NCI-H345 (cell line): ENCODE data around the gene RPS29.
"Not testable (repeated sequence)": the region's sequence is repeated elsewhere in the genome, so short reads cannot be mapped to it uniquely, and the experiment has no call there.

Experiments
- DNase-seq: peaks from one replicate; lab custom pipeline; 2025; lab: John Stamatoyannopoulos, UW

The RPS29 gene

GRCh38 chr14:49598189-49598484 is 12.0 kb upstream of the RPS29 start:
- DNase-seq = peak; percentile 47

GRCh38 chr14:49594347-49595091 is 8.3 kb upstream of the RPS29 start:
- DNase-seq = no peak

- DNase-seq = no peak
Observed at GRCh38 chr14:49593016-49593415, 6.8 kb upstream of the RPS29 start.

- DNase-seq = no peak
Observed at GRCh38 chr14:49589387-49589786, 3.2 kb upstream of the RPS29 start.

- DNase-seq = peak; percentile 61
Observed at GRCh38 chr14:49586673-49587460, 687 bp upstream of the RPS29 start.

GRCh38 chr14:49584981-49585640 is 1.1 kb downstream of the RPS29 start:
- DNase-seq = not testable (repeated sequence)

- no peak for DNase-seq
Observed at GRCh38 chr14:49584058-49584457, 2.1 kb downstream of the RPS29 start.

GRCh38 chr14:49583629-49584028 is 2.6 kb downstream of the RPS29 start:
- no peak for DNase-seq

GRCh38 chr14:49582113-49582977 is 3.8 kb downstream of the RPS29 start:
- DNase-seq = no peak

- no peak for DNase-seq
Observed at GRCh38 chr14:49581209-49582112, 4.7 kb downstream of the RPS29 start.

- no peak for DNase-seq
Observed at GRCh38 chr14:49579841-49580240, 6.3 kb downstream of the RPS29 start.

GRCh38 chr14:49578141-49578540 is 8.0 kb downstream of the RPS29 start:
- DNase-seq = no peak

GRCh38 chr14:49574038-49574437 is 12.1 kb downstream of the RPS29 start:
- no peak for DNase-seq

- no peak for DNase-seq
Observed at GRCh38 chr14:49569281-49569680, 16.9 kb downstream of the RPS29 start.

- DNase-seq = no peak
Observed at GRCh38 chr14:49566714-49567113, 19.5 kb downstream of the RPS29 start.

GRCh38 chr14:49559979-49560768 is 26.0 kb downstream of the RPS29 start:
- DNase-seq = no peak

GRCh38 chr14:49553892-49554291 is 32.3 kb downstream of the RPS29 start:
- peak; percentile 52 for DNase-seq

GRCh38 chr14:49553106-49553505 is 33.1 kb downstream of the RPS29 start:
- no peak for DNase-seq

GRCh38 chr14:49551569-49551968 is 34.6 kb downstream of the RPS29 start:
- DNase-seq = no peak
